Kidney epithelial cell (primary cell): ENCODE data around the gene STK38L. TPM values are rescaled to one million over a fixed set of nuclear protein-coding genes. Genes with fewer than 3 reads are reported as not detected.

Source experiments
- DNase-seq: peaks from one replicate; pipeline ENCODE4 v3.0.0-alpha.2; 2010; ENCODE audit warnings: low read depth
- H3K27me3 ChIP-seq: 2 replicates; pipeline ENCODE4 v1.6.0; 2011; ENCODE audit warnings: low read length; ENCODE audit not compliant: control insufficient read depth, insufficient read depth
- H3K36me3 ChIP-seq: 2 replicates; pipeline ENCODE4 v1.5.1; 2011; ENCODE audit warnings: low read length; ENCODE audit not compliant: control insufficient read depth, insufficient read depth
- H3K4me3 ChIP-seq: 2 replicates; pipeline ENCODE4 v1.5.1; 2011; ENCODE audit warnings: low read depth, mild to moderate bottlenecking, control low read depth, low read length
- CTCF ChIP-seq: IDR thresholded peaks from 2 replicates; pipeline ENCODE4 v1.5.1; 2011; ENCODE audit warnings: mild to moderate bottlenecking, moderate library complexity, low read length, control low read depth, inconsistent platforms; ENCODE audit not compliant: insufficient read depth, poor library complexity, severe bottlenecking
- total RNA-seq: library from RNA; depleted of rRNA; stranded (reverse); fragments of >200 nt; gene quantifications from 2 replicates; pipeline ENCODE4 v1.2.3, GENCODE V29; 2015

Gene STK38L
- total RNA-seq, 1 donor from 2014 or later, result 28.0 TPM

GRCh38 chr12:27246141-27246540 lies 2.1 kb downstream of the STK38L start:
- Histone ChIP-seq H3K4me3 (no peak overlapping the region), H3K36me3 (no peaks in the 10 kb centered on the region), H3K27me3 (no peaks in the 10 kb centered on the region)
- TF ChIP-seq CTCF, result no peak
- DNase-seq, result no peak

GRCh38 chr12:27246774-27247173 lies 2.7 kb downstream of the STK38L start:
- DNase-seq, result no peak
- TF ChIP-seq CTCF, result no peak
- H3K4me3 ChIP-seq, result no peak overlapping the region

GRCh38 chr12:27252934-27253333 lies 8.8 kb downstream of the STK38L start:
- Histone ChIP-seq H3K27me3 (no peaks in the 10 kb centered on the region), H3K4me3 (no peak overlapping the region), H3K36me3 (no peaks in the 10 kb centered on the region)
- TF ChIP-seq CTCF, result no peak
- DNase-seq, result no peak

More at GRCh38 chr12:27246774-27247173, 2.7 kb downstream of the STK38L start:
- no peaks in the 10 kb centered on the region for H3K27me3 ChIP-seq
- no peaks in the 10 kb centered on the region for H3K36me3 ChIP-seq

- no peak overlapping the region for H3K4me3 ChIP-seq
Observed at GRCh38 chr12:27253347-27253746, 9.3 kb downstream of the STK38L start.

GRCh38 chr12:27255806-27256205 lies 11.7 kb downstream of the STK38L start:
- TF ChIP-seq CTCF, result no peak

More at GRCh38 chr12:27253347-27253746, 9.3 kb downstream of the STK38L start:
- Histone ChIP-seq H3K27me3 (no peaks in the 10 kb centered on the region), H3K36me3 (no peaks in the 10 kb centered on the region)
- DNase-seq, result no peak
- no peak for TF ChIP-seq CTCF

GRCh38 chr12:27257104-27257843 lies 13.2 kb downstream of the STK38L start:
- no peak for DNase-seq
- Histone ChIP-seq H3K36me3 (no peaks in the 10 kb centered on the region), H3K27me3 (no peaks in the 10 kb centered on the region), H3K4me3 (no peak overlapping the region)
- no peak for TF ChIP-seq CTCF

More at GRCh38 chr12:27255806-27256205, 11.7 kb downstream of the STK38L start:
- Histone ChIP-seq H3K27me3 (no peaks in the 10 kb centered on the region), H3K36me3 (no peaks in the 10 kb centered on the region), H3K4me3 (no peak overlapping the region)
- DNase-seq, result no peak
